ENCODE measurements around the gene ITK. TPM values are rescaled to one million over a fixed set of nuclear protein-coding genes. Genes with fewer than 3 reads are reported as not detected.

ITK gene
- total RNA-seq, result 8.1 TPM
- long read RNA-seq, full-length matches to known transcripts, result 6 of 8 reads
- long read RNA-seq, partial matches to known transcripts, result 1 of 8 reads
- long read RNA-seq, other reads (novel, unspliced or antisense), result 1 of 8 reads

DNA sequence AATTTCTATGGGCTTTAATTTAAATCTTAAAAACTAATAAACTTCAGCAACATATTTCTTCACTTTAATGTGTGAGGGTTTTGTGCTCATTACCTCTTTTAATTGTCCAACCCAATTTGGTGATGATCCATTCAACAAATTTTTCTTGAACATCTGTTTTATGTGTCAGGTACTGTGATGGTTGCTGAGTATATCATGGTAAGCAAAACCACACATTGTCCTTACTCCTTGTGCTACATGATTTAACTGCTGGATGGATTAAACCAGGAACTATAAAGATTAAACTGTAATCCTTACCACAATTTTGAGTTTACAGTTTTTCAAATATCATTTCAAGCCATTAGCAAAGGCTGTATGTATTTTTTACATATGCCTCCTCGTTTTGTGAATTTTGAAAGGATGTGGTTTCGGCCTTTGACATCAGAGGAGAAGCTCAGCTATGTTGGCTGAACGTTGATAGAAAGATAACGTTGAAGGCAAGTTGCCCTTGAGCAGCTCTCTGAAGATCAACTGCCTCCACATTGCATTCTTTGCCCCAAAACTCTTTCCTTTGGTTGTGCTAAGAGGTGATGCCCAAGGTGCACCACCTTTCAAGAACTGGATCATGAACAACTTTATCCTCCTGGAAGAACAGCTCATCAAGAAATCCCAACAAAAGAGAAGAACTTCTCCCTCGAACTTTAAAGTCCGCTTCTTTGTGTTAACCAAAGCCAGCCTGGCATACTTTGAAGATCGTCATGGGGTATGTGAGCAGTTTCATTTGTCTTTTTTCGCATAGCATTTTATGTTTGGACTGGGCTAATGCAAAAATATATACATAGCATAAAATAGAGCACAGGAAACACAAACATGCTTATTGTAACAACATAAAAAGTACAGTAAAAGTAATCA, at the start of gene ITK:
ITK (plus strand) TSS at position 467 of the 891 bp plus-strand sequence; CDS start at position 605, 138 bp downstream.
- Histone ChIP-seq H3K27ac (peak within 1 kb of the TSS; percentile 52), H3K27me3 (no peaks in the 10 kb centered on the region), H3K4me1 (no peaks in the 10 kb centered on the region), H3K36me3 (no peaks in the 10 kb centered on the region), H3K9me3 (no peaks in the 10 kb centered on the region), H3K4me3 (peak within 1 kb of the TSS; percentile 39)
- DNase-seq (no peak), ATAC-seq (no peak)
- intact Hi-C loops (cut with DNase I), result no loop called here
- TF ChIP-seq, protein P1, sequence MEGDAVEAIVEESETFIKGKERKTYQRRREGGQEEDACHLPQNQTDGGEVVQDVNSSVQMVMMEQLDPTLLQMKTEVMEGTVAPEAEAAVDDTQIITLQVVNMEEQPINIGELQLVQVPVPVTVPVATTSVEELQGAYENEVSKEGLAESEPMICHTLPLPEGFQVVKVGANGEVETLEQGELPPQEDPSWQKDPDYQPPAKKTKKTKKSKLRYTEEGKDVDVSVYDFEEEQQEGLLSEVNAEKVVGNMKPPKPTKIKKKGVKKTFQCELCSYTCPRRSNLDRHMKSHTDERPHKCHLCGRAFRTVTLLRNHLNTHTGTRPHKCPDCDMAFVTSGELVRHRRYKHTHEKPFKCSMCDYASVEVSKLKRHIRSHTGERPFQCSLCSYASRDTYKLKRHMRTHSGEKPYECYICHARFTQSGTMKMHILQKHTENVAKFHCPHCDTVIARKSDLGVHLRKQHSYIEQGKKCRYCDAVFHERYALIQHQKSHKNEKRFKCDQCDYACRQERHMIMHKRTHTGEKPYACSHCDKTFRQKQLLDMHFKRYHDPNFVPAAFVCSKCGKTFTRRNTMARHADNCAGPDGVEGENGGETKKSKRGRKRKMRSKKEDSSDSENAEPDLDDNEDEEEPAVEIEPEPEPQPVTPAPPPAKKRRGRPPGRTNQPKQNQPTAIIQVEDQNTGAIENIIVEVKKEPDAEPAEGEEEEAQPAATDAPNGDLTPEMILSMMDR (IDR thresholded peaks at IDR 0.05), result no peak

DNA sequence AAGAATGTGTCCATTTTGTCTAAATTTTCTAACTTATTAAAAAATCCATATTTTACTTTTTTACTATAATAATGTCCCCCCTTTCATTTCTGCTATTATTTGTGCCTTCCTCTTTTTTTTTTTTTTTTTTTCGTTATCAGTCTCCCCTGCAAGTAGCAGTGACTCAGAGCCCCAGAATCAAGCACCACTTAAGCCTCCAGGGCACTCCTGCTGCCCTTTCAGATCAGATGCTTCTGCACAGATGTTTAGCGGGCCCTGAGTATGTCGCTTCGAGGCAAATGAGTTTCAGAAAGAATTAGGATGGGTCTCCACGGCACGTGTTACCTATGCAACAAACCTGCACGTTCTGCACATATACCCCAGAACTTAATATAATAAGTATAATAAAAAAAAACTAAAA, 49.7 kb upstream of the ITK start:
- peak; percentile 73 for ATAC-seq
- intact Hi-C loops (cut with DNase I), result no loop called here
- H3K9me3 ChIP-seq, result no peaks in the 10 kb centered on the region
- no peak for DNase-seq
- H3K27me3 ChIP-seq, result no peaks in the 10 kb centered on the region
- no peak overlapping the region for H3K4me3 ChIP-seq
- H3K4me1 ChIP-seq, result no peaks in the 10 kb centered on the region
- no peaks in the 10 kb centered on the region for H3K36me3 ChIP-seq
- H3K27ac ChIP-seq, result no peak overlapping the region
- TF ChIP-seq, protein P1 (IDR thresholded peaks at IDR 0.05), result no peak

DNA sequence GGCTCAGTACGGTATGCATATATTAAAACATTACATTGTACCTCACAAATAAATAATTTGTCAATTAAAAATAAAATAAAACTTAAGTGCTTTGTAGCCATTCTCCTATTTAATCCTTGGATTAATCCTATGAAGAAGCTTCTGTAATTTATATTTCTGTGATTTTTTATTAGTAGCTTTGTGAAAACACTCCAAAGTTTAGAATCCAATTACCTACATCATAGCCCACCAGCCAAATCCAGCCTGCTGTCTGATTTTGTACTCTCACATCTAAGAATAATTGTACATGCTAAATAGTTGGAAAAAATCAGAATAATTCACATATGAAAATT, 48.4 kb upstream of the ITK start:
- no peak for DNase-seq
- no peaks in the 10 kb centered on the region for H3K4me1 ChIP-seq
- TF ChIP-seq, protein P1 (IDR thresholded peaks at IDR 0.05), result no peak
- ATAC-seq, result no peak
- H3K27me3 ChIP-seq, result no peaks in the 10 kb centered on the region
- H3K9me3 ChIP-seq, result no peaks in the 10 kb centered on the region
- peaks cover 5% of the 10 kb centered on the region for H3K36me3 ChIP-seq
- H3K27ac ChIP-seq, result no peak overlapping the region
- H3K4me3 ChIP-seq, result no peak overlapping the region
- intact Hi-C loops (cut with DNase I), result no loop called here

DNA sequence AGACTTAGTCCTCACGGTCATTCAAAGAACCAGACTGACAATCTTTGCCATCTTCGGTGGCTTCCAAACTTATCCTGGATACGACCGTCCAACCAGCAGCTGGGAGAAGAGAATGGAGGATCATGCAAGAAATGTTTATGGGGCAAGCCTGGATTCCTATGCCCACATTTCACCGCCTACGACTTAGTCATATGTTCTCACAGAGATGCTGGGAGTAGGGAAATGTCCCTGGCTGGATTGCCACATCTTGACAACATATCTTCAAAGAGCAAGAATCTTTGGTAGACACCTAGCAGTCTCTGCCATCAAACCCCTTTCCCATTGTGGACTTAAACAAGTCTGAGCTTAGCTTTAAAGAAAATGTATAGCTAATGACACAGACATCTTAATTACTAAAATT, 42.9 kb upstream of the ITK start:
- Histone ChIP-seq H3K9me3 (no peaks in the 10 kb centered on the region), H3K4me3 (no peak overlapping the region), H3K36me3 (peaks cover 21% of the 10 kb centered on the region), H3K27ac (no peak overlapping the region), H3K4me1 (peaks cover 14% of the 10 kb centered on the region), H3K27me3 (no peaks in the 10 kb centered on the region)
- ATAC-seq (no peak), DNase-seq (no peak)
- TF ChIP-seq, protein P1 (IDR thresholded peaks at IDR 0.05), result no peak
- intact Hi-C loops (cut with DNase I), result no loop called here

DNA sequence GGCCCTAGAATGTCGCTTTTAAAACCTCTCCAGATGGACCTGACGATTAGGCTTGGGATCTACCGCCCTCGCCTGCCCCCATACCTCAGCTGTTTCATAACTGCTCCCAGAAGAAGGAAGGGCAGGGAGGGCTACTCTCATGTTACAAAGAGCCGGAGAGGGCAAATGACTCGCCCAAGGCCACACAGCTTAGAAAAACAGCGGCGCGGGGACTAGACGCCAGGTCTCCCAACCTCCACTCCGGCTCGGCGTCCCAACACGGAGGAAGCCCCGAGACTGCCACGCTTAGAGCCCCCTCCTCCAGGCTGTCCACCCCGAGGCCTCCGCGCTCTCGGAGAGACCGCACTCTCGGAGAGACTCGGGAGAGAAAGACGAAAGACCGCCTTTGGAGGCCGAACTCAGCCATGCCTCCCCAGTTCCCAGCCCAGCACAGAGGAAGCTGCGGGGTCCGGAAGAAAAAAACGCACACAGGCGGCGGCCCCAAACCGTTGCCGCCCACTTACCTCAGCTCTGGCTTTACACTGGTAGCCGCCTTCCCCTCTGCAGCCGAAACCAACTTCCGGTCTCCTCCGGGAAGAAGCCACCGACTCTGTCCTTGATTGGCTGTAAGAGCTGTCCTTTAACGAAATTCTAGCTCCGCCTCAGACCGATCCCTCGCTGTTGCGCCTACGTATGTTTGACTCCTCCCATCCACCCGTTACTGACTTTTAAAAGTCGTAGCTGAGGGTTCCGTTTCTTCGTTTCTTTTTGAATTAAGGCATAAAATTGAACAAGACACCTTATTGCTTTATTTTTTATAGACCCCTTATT, 38.1 kb upstream of the ITK start, which contains the start of gene MED7:
MED7 (minus strand) TSS at position 549 of the 810 bp plus-strand sequence. CDS start 3,434 bp downstream, outside the sequence.
- H3K4me3 ChIP-seq, result peak within 1 kb of the TSS; percentile 92
- ATAC-seq (peak; percentile 99), DNase-seq (peak; percentile 93)
- intact Hi-C loops (cut with DNase I), result no loop called here
- TF ChIP-seq, protein P1 (IDR thresholded peaks at IDR 0.05), result no peak
- H3K4me1 ChIP-seq, result peaks cover 14% of the 10 kb centered on the region
- peaks cover 13% of the 10 kb centered on the region for H3K36me3 ChIP-seq
- peak within 1 kb of the TSS; percentile 95 for H3K27ac ChIP-seq
- H3K9me3 ChIP-seq, result no peaks in the 10 kb centered on the region
- no peaks in the 10 kb centered on the region for H3K27me3 ChIP-seq

Measured in upper lobe of right lung (tissue), 1 donor.